NCI-H2196 (cell line): ENCODE measurements around the gene DGKK.
"Not testable (repeated sequence)": the region's sequence is repeated elsewhere in the genome, so short reads cannot be mapped to it uniquely, and the experiment has no call there.

Experiments used
- DNase-seq: peaks from one replicate; lab custom pipeline; 2025; ENCODE audit not compliant: unreplicated experiment; lab: John Stamatoyannopoulos, UW

The DGKK gene

DNA sequence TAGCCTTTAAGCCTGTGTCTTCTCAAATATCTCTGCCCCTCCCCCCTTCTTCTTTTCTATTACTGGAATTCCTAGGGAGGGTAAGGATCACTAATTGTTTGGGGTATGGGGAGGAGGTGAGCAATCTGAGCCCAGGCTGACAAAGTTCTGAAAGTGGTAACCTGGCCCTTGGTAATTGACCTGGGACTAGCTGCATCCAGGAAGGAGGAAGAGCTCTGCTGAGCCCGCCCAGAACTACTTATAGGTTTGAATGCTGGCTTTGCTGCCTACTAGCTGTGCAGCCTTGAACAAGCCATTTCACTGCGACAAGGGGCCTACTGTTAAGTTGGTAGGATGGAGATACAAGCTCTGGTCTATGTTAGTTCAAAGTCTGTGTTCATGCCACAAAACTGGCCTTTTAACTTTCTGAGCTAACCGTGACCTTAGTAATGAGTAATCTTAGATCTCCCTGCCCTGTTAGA lies 37.8 kb downstream of the DGKK start:
- no peak for DNase-seq

DNA sequence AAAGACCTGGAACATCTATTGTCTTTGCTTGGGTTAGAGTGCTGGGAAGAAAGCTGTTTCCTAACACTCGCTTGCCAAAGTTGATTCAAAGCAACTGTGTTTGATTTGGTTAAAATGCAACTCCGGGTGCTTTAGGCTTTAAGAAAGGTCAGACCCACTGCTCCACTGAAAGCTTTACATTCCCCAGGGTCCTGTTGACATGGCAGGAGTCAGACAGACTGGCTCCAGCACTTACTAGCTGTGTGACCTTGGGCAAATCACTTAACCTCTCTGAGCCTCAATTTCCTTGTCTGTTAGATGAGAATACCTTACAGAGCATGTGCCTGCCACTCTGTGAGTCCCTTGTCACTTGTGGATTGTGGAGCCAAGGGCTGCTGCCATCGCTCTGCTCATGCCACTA lies 39.0 kb downstream of the DGKK start:
- DNase-seq: no peak

DNA sequence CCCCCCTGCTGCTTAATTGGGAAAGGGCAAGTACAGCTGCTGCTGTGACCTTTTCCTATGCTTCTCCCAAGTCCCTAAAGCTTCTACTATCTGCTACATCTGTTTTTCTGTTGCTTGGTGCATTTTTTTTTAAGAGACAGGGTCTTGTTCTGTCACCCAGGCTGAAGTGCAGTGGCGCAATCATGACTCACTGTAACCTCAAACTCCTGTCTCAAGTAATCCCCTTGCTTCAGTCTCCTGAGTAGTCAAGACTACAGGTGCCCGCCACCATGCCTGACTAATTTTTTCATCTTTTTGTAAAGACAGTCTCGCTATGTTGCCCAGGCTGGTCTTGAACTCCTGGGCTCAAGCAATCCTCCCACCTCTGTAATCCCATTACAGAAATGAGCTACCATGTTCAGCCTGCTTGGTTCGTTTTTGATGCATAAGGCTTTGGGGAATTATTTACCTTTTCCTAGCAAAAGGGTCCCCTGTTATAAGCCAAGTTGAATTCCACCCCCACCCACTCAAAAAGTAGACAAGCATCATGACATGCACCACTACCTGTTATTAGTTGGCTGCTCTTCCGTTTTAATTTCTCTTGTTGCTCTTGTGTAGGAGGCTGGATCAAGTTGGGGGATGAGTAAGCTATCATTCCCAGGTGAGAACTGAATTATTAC lies 39.6 kb downstream of the DGKK start:
- DNase-seq: no peak

DNA sequence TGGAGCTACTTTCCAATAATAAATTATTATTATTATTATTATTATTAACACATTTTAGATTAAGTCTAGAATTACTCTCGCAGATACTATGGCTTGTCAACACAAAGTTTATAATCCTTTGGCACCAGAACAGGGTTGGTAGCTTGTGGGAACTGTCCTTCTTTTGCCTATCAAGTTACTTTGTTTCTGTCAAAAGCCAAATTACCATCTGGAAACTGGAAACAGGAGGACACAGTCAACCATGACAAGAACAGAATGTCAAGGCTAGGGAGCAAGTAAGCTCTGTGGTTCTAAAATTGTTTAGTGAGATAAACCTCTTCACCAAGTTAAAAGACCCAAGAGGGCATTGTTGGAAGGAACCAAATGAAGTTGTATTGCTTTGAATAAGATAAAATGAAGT lies 42.5 kb downstream of the DGKK start:
- no peak for DNase-seq

DNA sequence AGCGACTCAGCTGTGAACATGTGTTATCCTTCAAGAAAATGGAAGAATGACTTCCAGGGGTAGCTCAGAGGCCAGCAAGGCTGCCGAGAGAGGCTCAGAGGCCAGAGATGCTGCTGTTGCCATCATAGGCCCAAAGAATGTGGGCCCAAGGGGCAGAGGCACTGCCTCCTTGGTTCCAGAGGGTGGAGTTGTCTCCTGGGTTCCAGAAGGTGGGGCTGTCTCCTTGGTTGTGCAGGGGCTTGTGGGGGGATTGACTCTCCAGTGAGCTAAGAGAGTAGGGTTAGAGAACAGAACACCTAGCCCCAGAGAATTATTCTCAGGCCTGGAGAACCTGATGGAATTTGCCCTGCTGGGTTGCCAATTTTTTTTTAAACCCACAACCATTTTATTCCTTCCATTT lies 62.6 kb downstream of the DGKK start:
- DNase-seq: no peak

DNA sequence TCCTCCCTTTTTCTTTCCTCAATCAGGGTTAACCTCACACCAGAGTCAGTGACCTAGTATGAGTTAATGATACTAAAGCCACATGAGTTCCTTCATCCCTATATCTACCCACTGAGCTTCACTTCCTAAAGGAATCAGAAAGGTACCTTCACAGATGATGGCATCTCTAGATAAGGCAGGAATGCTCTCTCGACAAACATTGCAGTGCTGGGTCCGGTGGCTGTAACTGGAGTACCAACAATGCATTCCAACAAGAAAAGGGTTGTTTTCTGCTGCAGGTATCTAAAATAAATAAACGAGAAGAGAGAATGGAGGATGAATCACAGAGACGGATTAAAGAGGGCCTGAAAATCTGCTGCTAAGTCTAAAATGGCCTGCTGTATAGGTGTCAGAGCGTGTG lies 66.7 kb downstream of the DGKK start:
- no peak for DNase-seq

DNA sequence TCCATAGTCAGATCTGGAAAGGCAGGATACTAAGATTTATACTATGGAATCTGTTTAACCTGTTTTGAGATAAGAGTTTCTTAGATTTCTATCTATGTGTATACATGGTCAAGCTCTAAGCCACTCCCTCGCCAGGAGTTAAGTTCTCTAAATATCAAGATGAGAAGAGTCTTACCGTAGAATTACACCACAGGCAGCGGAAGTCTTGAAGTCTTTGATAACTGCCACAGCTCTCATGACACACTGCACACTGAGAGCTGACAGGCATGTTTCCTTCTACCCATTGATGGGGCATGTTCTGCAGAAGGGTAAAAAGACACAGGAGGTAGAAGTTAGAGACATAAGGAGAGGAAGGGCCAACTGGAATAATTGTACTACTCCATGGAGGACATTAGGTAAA lies 67.7 kb downstream of the DGKK start:
- no peak for DNase-seq

DNA sequence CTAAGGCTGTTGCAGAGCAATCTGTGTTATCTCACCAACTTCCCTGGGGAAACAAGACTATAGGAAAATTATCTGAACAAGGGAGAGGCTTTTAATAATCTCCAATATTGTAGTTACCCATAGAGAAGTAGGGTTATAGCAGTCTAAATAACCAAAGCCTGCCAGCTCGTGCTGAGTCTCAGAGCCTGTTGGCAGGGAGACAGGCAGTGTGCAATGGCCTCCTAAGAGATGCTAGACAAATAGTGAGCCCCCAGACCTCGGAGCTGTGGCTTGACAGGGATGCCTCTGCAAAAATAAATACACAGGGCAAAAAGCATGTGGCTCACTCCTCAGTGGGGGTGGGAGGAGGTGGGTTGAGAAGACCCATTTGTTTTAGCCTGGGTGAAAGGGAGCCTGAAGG lies 76.7 kb downstream of the DGKK start:
- DNase-seq: no peak

DNA sequence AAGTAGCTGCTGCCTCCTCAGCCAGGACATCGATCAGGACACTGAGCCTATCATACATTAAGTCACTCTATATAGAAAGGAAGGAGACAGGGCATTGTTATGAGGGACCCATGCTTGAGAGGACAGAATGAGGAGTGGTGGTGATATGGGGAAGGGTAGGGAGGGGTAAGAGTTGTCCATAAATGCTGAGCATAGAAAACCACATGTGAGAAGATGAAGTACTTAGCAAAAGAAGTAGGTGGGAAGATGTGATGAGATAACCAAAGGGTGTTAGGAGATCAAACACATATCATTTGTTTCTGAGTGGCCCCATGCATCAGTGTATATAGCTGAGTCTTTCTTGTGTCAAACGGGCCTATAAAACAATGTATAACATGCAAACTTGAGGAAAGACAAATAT lies 84.1 kb downstream of the DGKK start:
- no peak for DNase-seq

DNA sequence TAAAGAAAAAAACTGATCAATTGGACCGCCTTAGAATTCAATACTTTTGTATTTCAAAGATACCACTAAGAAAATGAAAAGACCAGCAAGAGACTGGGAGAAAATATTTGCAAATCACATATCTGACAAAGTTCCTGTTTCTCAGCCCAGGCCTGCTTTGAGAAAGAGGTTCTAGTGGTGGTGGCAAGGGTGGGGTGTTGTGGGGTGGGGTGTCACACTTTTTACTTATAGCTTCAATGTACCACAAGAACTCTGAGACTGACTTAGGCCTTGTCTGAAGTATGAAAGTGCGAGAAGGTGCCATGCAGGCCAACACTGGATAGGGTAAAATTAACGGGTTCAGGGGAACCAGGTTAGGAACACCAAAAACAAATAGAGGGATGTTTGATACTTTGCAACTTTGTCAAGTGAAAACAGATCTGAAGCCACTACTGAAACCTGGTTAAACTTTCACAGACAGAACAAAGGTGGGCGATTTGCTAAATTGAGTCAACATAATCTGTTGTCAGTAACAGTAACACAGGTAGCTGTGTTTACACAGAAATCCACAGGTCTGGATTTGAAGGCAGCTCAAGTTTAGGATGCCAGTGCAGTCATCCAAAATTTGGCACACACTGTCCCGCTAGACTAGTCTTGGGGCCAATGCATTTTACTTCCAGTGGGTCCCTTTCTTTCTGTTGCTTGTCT lies 88.8 kb downstream of the DGKK start:
- DNase-seq: no peak

DNA sequence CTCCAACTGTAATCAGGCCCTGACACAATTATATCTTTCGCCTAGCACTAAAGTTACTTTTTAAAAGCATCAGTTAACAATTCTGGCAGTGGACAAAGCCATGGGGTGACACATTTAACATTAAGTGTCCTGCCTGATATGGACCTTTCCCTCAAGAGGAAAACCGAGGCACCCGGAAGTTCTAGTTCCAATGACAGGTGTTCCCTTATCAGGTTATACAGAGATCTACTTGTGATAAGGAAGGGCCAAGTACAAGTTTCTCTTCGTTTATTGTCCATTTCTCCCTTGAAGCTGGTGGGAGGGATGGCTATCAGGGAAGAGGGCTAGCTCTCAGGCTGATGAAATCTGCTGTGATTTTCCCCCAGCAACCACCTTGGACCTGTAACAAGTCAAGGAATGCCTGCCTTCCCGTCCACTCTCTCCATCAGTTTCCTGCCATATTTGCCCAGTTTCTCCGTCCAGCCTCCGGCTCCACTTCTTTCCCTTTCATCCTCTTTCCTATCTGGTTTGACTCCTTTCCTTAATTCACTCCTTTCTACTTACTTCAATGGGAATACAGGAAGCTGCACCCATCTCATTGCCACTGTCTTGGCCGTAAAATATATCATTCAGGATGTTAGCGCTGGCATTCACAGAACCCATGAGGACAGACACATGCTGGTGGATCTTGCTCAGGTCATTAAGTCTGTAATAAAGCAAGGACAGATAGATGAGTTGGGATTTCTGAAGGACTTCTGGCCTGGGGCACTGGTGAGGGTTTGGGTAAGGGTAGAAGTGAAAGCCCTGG lies 95.0 kb downstream of the DGKK start:
- no peak for DNase-seq

DNA sequence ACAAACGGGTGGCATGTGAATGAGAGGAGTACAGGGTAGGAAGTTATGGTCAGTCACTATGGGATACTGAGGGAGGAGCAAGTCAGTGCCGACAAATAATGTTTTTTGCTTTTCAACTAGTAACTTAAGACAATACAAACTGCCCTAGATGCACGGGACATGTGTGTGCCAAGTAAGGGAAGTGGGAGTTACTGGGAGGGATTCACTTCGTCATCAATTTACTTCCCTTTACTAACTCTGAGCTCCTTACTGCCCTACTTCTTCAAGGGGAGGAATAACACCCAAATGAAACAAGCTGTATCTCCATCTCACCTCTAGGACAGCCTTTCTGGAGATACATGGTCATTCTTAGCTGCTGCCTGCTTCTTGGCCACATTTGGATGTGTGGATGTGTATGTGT lies 97.7 kb downstream of the DGKK start:
- DNase-seq: no peak

DNA sequence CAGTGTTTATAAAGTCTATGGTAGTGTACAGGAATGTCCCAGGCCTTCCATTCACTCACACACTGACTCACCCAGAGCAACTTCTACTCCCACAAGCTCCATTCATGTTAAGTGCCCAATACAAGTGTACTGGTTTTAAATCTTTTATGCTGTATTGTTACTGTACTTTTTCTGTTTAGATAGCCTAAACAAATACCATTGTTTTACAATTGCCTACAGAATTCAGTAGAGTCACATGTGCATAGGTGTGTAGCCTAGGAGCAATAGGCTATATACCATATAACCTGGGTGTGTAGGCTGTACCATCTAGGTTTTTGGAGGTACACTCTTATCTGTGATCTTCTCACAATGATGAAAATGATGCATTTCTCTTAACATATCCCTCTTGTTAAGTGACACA lies 126.7 kb downstream of the DGKK start:
- no peak for DNase-seq

DNA sequence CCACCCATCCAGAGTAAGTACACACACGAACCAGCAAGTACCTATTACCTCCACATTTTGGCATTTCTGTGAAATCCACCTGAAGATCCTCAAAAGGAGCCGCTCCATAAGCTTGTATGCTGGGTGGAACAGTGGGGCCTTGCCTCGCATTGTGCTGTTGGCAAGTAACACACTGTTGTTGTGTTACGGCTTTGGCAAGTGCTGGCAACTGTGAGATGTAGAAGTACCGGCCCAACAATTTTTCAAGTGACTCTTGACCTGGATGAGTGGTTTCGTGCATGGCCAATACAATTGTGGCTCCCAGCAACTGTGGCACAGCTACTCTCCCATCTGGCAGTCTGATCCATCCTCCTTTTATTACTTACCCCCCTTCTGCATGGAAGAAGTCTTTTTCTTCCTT lies 137.3 kb downstream of the DGKK start:
- DNase-seq: no peak

DNA sequence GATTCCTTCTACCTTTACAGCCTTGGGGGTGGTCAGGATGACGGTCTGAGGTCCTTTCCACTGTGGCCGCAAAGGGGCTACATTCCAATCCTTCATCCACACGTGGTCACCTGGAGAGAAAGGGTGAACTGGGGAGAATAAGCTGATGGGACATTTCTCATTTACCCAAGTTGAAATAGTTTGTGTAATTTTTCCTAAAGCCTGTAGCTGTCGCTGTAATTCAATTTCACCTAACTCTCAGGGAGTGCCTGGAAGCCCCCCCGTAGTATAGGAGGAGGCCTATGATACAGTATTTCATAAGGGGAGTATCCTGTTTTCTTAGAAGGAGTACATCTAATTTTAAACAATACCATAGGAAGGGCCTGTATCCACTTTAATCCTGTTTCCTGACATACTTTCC lies 138.0 kb downstream of the DGKK start:
- not testable (repeated sequence) for DNase-seq

DNA sequence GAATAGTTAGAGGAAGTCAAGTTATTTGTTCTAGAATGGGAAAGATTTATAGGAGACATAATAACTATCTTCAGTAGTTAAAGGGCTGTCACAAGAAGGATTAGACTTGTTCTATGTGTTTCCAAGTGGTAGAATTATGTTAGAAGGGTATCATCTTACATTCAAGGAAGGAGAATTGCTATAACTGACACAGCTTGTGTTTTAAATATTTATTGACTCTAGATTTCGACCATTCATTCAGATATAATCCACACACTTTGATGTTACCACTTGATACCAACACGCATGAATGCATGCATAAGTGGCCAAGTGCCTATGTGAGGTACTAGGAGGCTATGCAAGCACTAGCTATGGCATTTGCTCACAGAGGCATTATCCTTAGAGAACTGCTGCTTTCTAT lies 143.4 kb downstream of the DGKK start:
- DNase-seq: no peak
